Activated T-cell treated with anti-CD3 and anti-CD28 coated beads for 4 hours (primary cell): Measurements from ENCODE around the gene IRF4.
A peak's percentile ranks its signal among the peaks of the same experiment; 100 is the strongest.

Experiments used
- DNase-seq: peaks from one replicate; pipeline ENCODE4 v3.0.0-alpha.2; 2020

The IRF4 gene

GRCh38 chr6:399785-400534 is 8.4 kb downstream of the IRF4 start:
- DNase-seq = no peak

GRCh38 chr6:400815-401214 is 9.3 kb downstream of the IRF4 start:
- DNase-seq = no peak

- no peak for DNase-seq
These were observed 9.9 kb downstream of the IRF4 start for GRCh38 chr6:401239-401993.

- no peak for DNase-seq
These were observed 10.6 kb downstream of the IRF4 start for GRCh38 chr6:401994-402640.

GRCh38 chr6:402901-403658 is 11.5 kb downstream of the IRF4 start:
- DNase-seq = peak; percentile 53

- DNase-seq = peak; percentile 36
These were observed 12.4 kb downstream of the IRF4 start for GRCh38 chr6:403659-404655.

GRCh38 chr6:404685-405423 is 13.3 kb downstream of the IRF4 start:
- DNase-seq = no peak

- no peak for DNase-seq
These were observed 16.6 kb downstream of the IRF4 start for GRCh38 chr6:408148-408547.

GRCh38 chr6:408599-409102 is 17.1 kb downstream of the IRF4 start:
- no peak for DNase-seq

GRCh38 chr6:409370-409972 is 17.9 kb downstream of the IRF4 start:
- no peak for DNase-seq

GRCh38 chr6:410555-411395 is 19.2 kb downstream of the IRF4 start:
- DNase-seq = no peak

GRCh38 chr6:411402-412145 is 20.0 kb downstream of the IRF4 start:
- DNase-seq = no peak

- no peak for DNase-seq
These were observed 20.8 kb downstream of the IRF4 start for GRCh38 chr6:412146-412886.

- DNase-seq = no peak
These were observed 22.9 kb downstream of the IRF4 start for GRCh38 chr6:414447-414846.

- no peak for DNase-seq
These were observed 23.5 kb downstream of the IRF4 start for GRCh38 chr6:415087-415486.

GRCh38 chr6:421211-421610 is 29.7 kb downstream of the IRF4 start:
- DNase-seq = no peak

- DNase-seq = no peak
These were observed 31.0 kb downstream of the IRF4 start for GRCh38 chr6:422433-423054.
